ENCODE measurements around the gene PCDHB13. TPM values are rescaled to one million over a fixed set of nuclear protein-coding genes. Genes with fewer than 3 reads are reported as not detected.

Gene PCDHB13
- total RNA-seq, 1 experiment from 2014 or later: 2.0 TPM

DNA sequence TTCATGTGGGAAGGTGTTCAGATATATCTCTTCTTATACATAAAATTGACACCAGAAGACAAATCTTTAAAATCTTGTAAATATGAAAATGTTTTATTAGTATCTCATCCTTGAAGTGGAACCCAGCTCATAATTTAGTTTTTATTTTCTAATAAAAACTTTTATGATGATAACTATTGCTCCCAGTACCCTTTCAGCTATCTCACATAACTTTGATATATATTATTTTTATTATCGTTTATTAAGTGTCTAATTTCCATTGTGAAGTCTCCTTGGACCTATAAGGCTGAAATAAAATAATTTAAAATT, 47.5 kb downstream of the PCDHB13 start:
- no peak for DNase-seq (ENCODE audit: low spot score)

Other genes with a start within 250 kb of the PCDHB13 start
- gene PCDHAC2, start 247.4 kb upstream of the PCDHB13 start, total RNA-seq (2014; rRNA removed; shearing (Covaris generic)): 1.5 and 1.8 TPM in 2 replicates
- gene PCDHB1, start 162.5 kb upstream of the PCDHB13 start, total RNA-seq (2014; rRNA removed; shearing (Covaris generic)): not detected in 2 replicates
- gene PCDHB2, start 119.3 kb upstream of the PCDHB13 start, total RNA-seq (2014; rRNA removed; shearing (Covaris generic)): 15.0 and 26.2 TPM in 2 replicates
- 0.21 TPM in 2 replicates for gene PCDHB3, start 113.4 kb upstream of the PCDHB13 start, total RNA-seq (2014; rRNA removed; shearing (Covaris generic))
- 0.21 TPM in 1 of 2 replicates, not detected in the other for gene PCDHB4, start 92.1 kb upstream of the PCDHB13 start, total RNA-seq (2014; rRNA removed; shearing (Covaris generic))
- 1.0 and 1.2 TPM in 2 replicates for gene PCDHB5, start 78.7 kb upstream of the PCDHB13 start, total RNA-seq (2014; rRNA removed; shearing (Covaris generic))
- gene PCDHB6, start 63.9 kb upstream of the PCDHB13 start, total RNA-seq (2014; rRNA removed; shearing (Covaris generic)): 3.6 and 4.1 TPM in 2 replicates
- gene PCDHB7, start 41.3 kb upstream of the PCDHB13 start, total RNA-seq (2014; rRNA removed; shearing (Covaris generic)): 5.1 and 6.9 TPM in 2 replicates
- gene PCDHB8, start 36.1 kb upstream of the PCDHB13 start, total RNA-seq (2014; rRNA removed; shearing (Covaris generic)): 12.4 and 12.7 TPM in 2 replicates
- 3.3 and 3.7 TPM in 2 replicates for gene PCDHB16, start 31.5 kb upstream of the PCDHB13 start, total RNA-seq (2014; rRNA removed; shearing (Covaris generic))
- 10.0 and 11.9 TPM in 2 replicates for gene PCDHB9, start 26.8 kb upstream of the PCDHB13 start, total RNA-seq (2014; rRNA removed; shearing (Covaris generic))
- gene PCDHB10, start 21.6 kb upstream of the PCDHB13 start, total RNA-seq (2014; rRNA removed; shearing (Covaris generic)): 2.9 and 4.5 TPM in 2 replicates
- gene PCDHB11, start 14.3 kb upstream of the PCDHB13 start, total RNA-seq (2014; rRNA removed; shearing (Covaris generic)): 4.5 and 5.6 TPM in 2 replicates
- gene PCDHB12, start 5.2 kb upstream of the PCDHB13 start, total RNA-seq (2014; rRNA removed; shearing (Covaris generic)): 5.2 and 5.6 TPM in 2 replicates
- gene PCDHB14, start 9.4 kb downstream of the PCDHB13 start, total RNA-seq (2014; rRNA removed; shearing (Covaris generic)): 5.6 and 6.2 TPM in 2 replicates
- 0.16 and 2.1 TPM in 2 replicates for gene PCDHB15, start 31.5 kb downstream of the PCDHB13 start, total RNA-seq (2014; rRNA removed; shearing (Covaris generic))
- gene SLC25A2, start 90.1 kb downstream of the PCDHB13 start, total RNA-seq (2014; rRNA removed; shearing (Covaris generic)): not detected in 2 replicates
- 51.2 and 74.8 TPM in 2 replicates for gene TAF7, start 106.9 kb downstream of the PCDHB13 start, total RNA-seq (2014; rRNA removed; shearing (Covaris generic))
- 0.51 and 1.6 TPM in 2 replicates for gene PCDHGA1, start 116.6 kb downstream of the PCDHB13 start, total RNA-seq (2014; rRNA removed; shearing (Covaris generic))
- 0.99 and 1.6 TPM in 2 replicates for gene PCDHGA2, start 124.8 kb downstream of the PCDHB13 start, total RNA-seq (2014; rRNA removed; shearing (Covaris generic))
- 10.3 and 11.5 TPM in 2 replicates for gene PCDHGA3, start 129.9 kb downstream of the PCDHB13 start, total RNA-seq (2014; rRNA removed; shearing (Covaris generic))
- 0.43 and 3.1 TPM in 2 replicates for gene PCDHGB1, start 136.2 kb downstream of the PCDHB13 start, total RNA-seq (2014; rRNA removed; shearing (Covaris generic))
- 0.74 and 0.97 TPM in 2 replicates for gene PCDHGA4, start 141.1 kb downstream of the PCDHB13 start, total RNA-seq (2014; rRNA removed; shearing (Covaris generic))
- gene PCDHGB2, start 146.1 kb downstream of the PCDHB13 start, total RNA-seq (2014; rRNA removed; shearing (Covaris generic)): 1.6 and 1.9 TPM in 2 replicates
- gene PCDHGA5, start 150.2 kb downstream of the PCDHB13 start, total RNA-seq (2014; rRNA removed; shearing (Covaris generic)): 0.49 and 0.50 TPM in 2 replicates
- 0.87 and 1.2 TPM in 2 replicates for gene PCDHGB3, start 156.3 kb downstream of the PCDHB13 start, total RNA-seq (2014; rRNA removed; shearing (Covaris generic))
- 0.97 and 1.5 TPM in 2 replicates for gene PCDHGA6, start 160.0 kb downstream of the PCDHB13 start, total RNA-seq (2014; rRNA removed; shearing (Covaris generic))
- 0.27 and 0.29 TPM in 2 replicates for gene PCDHGA7, start 168.8 kb downstream of the PCDHB13 start, total RNA-seq (2014; rRNA removed; shearing (Covaris generic))
- 0.16 and 0.21 TPM in 2 replicates for gene PCDHGB4, start 173.8 kb downstream of the PCDHB13 start, total RNA-seq (2014; rRNA removed; shearing (Covaris generic))
- gene PCDHGA8, start 178.7 kb downstream of the PCDHB13 start, total RNA-seq (2014; rRNA removed; shearing (Covaris generic)): 0.39 and 0.74 TPM in 2 replicates
- 0.04 and 0.43 TPM in 2 replicates for gene PCDHGB5, start 184.0 kb downstream of the PCDHB13 start, total RNA-seq (2014; rRNA removed; shearing (Covaris generic))
- gene PCDHGA9, start 188.9 kb downstream of the PCDHB13 start, total RNA-seq (2014; rRNA removed; shearing (Covaris generic)): 1.1 and 1.8 TPM in 2 replicates
- 0.02 and 0.33 TPM in 2 replicates for gene PCDHGB6, start 194.1 kb downstream of the PCDHB13 start, total RNA-seq (2014; rRNA removed; shearing (Covaris generic))
- gene PCDHGA10, start 199.1 kb downstream of the PCDHB13 start, total RNA-seq (2014; rRNA removed; shearing (Covaris generic)): 1.4 and 1.9 TPM in 2 replicates
- gene PCDHGB7, start 203.8 kb downstream of the PCDHB13 start, total RNA-seq (2014; rRNA removed; shearing (Covaris generic)): 0.58 and 1.4 TPM in 2 replicates
- gene PCDHGA11, start 207.1 kb downstream of the PCDHB13 start, total RNA-seq (2014; rRNA removed; shearing (Covaris generic)): 0.66 and 1.3 TPM in 2 replicates
- gene PCDHGA12, start 216.6 kb downstream of the PCDHB13 start, total RNA-seq (2014; rRNA removed; shearing (Covaris generic)): 0.14 and 0.76 TPM in 2 replicates